A549 (cell line): ENCODE data around the gene KNCN. TPM values are rescaled to one million over a fixed set of nuclear protein-coding genes. Genes with fewer than 3 reads are reported as not detected.

Experiments used
- ATAC-seq, 2 experiments: fragments of 200-7000 bp in 1 of 2; fragments of >200 bp in 1 of 2; cut with Nextera tagmentation in 1 of 2; cut with Tn5 transposase in 1 of 2; 3 replicates each; pipeline versions ENCODE4 v1.8.0 to v1.9.1; 2018 to 2020; ENCODE audit warnings: mild to moderate bottlenecking in 1 of 2, moderate library complexity in 1 of 2
- CTCF ChIA-PET: fragments of 300-600 bp; sonication (Branson Sonifier 250); formaldehyde crosslinking; extraction: SDS; loops from one replicate; lab custom pipeline; 2021; ENCODE audit warnings: antibody characterized with exemption, inconsistent platforms; lab: Yijun Ruan, JAX
- POLR2A ChIA-PET: fragments of 350-600 bp; formaldehyde crosslinking; extraction: SDS; loops from one replicate; lab custom pipeline; 2021; ENCODE audit warnings: antibody characterized with exemption, inconsistent platforms; lab: Yijun Ruan, JAX
- DNase-seq, 2 experiments: peaks; one replicate each; pipeline versions ENCODE4 v3.0.0 to v3.0.0-alpha.2; 2011 to 2016; ENCODE audit warnings: low read depth in 1 of 2, low spot score in 1 of 2
- FAIRE-seq: peaks from 2 replicates; lab custom pipeline; 2011; peaks lifted over from hg19 to GRCh38; lab: Jason Lieb, UNC
- H3K27ac ChIP-seq, 2 experiments: fragments of >200 bp; sonication (Bioruptor Twin); formaldehyde crosslinking; 3 replicates each; pipeline ENCODE4 v1.5.1; 2016 to 2017
- H3K4me1 ChIP-seq: fragments of >200 bp; sonication (Bioruptor Twin); formaldehyde crosslinking; 3 replicates; pipeline ENCODE4 v1.6.1; 2016
- H3K4me2 ChIP-seq: fragments of >200 bp; sonication (Bioruptor Twin); formaldehyde crosslinking; 3 replicates; pipeline ENCODE4 v1.6.1; 2016
- H3K4me3 ChIP-seq: fragments of >200 bp; sonication (Bioruptor Twin); formaldehyde crosslinking; 3 replicates; pipeline ENCODE4 v1.5.1; 2016
- H3K9me3 ChIP-seq: fragments of >200 bp; sonication (Bioruptor Twin); formaldehyde crosslinking; 3 replicates; pipeline ENCODE4 v1.6.1; 2016
- CEBPB ChIP-seq, 2 experiments: fragments of >200 bp in 1 of 2; sonication (Bioruptor Twin) in 1 of 2; formaldehyde crosslinking in 1 of 2; IDR thresholded peaks; 2 replicates each; pipeline ENCODE4 v1.6.1; 2012 to 2016
- CHD4 ChIP-seq: fragments of 200-600 bp; sonication (generic); IDR thresholded peaks from 2 replicates; pipeline ENCODE4 v1.6.1; 2016; ENCODE audit warnings: antibody characterized with exemption, mild to moderate bottlenecking, borderline replicate concordance
- EHF ChIP-seq: fragments of 250-450 bp; sonication (Bioruptor Pico); IDR thresholded peaks from 2 replicates; pipeline ENCODE4 v1.5.0; 2020; ENCODE audit warnings: mild to moderate bottlenecking
- ESRRA ChIP-seq: fragments of 150-350 bp; IDR thresholded peaks from 2 replicates; pipeline ENCODE4 v1.6.1; 2014; ENCODE audit warnings: mild to moderate bottlenecking, low read length, borderline replicate concordance
- FOSL2 ChIP-seq, 2 experiments: fragments of 450-650 bp in 1 of 2; fragments of >200 bp in 1 of 2; sonication (Bioruptor Twin) in 1 of 2; formaldehyde crosslinking; IDR thresholded peaks; 2 replicates each; pipeline versions ENCODE4 v1.5.0 to v1.6.1; 2016 to 2020; ENCODE audit warnings: mild to moderate bottlenecking in 1 of 2, moderate library complexity in 1 of 2
- HOXA7 ChIP-seq: fragments of 250-450 bp; sonication (Bioruptor Pico); IDR thresholded peaks from 2 replicates; pipeline ENCODE4 v1.5.0; 2020; ENCODE audit warnings: mild to moderate bottlenecking, moderate library complexity
- HOXB13 ChIP-seq: fragments of 250-450 bp; sonication (Bioruptor Pico); IDR thresholded peaks from 2 replicates; pipeline ENCODE4 v1.5.0; 2020; ENCODE audit warnings: low read depth, mild to moderate bottlenecking, moderate library complexity
- JUN ChIP-seq, 2 experiments: fragments of >200 bp; sonication (Bioruptor Twin); formaldehyde crosslinking; IDR thresholded peaks; 2 replicates in 1 of 2; 3 replicates in 1 of 2; pipeline ENCODE4 v1.6.1; 2016 to 2017
- KDM5A ChIP-seq: fragments of 200-600 bp; sonication (generic); IDR thresholded peaks from 2 replicates; pipeline ENCODE4 v1.6.1; 2016; ENCODE audit warnings: antibody characterized with exemption, mild to moderate bottlenecking
- MAZ ChIP-seq: fragments of 150-350 bp; IDR thresholded peaks from 2 replicates; pipeline ENCODE4 v1.6.1; 2014; ENCODE audit warnings: antibody characterized with exemption, low read depth, low read length, borderline replicate concordance
- NR3C1 ChIP-seq: fragments of >200 bp; sonication (Bioruptor Twin); formaldehyde crosslinking; IDR thresholded peaks from 3 replicates; pipeline ENCODE4 v1.6.1; 2017
- POLR2AphosphoS2 ChIP-seq: conservative IDR thresholded peaks from 2 replicates; pipeline ENCODE4 v1.6.1; 2012; ENCODE audit warnings: low read length, improper control_type of control experiment, inconsistent platforms
- RCOR1 ChIP-seq: fragments of 150-350 bp; IDR thresholded peaks from 2 replicates; pipeline ENCODE4 v1.6.1; 2014; ENCODE audit warnings: antibody characterized with exemption, low read length, low read depth
- RFX5 ChIP-seq: fragments of 450-650 bp; IDR thresholded peaks from 2 replicates; pipeline ENCODE4 v1.7.1; 2014; ENCODE audit warnings: antibody characterized with exemption, mild to moderate bottlenecking, moderate library complexity
- RNF2 ChIP-seq: fragments of 200-600 bp; sonication (generic); IDR thresholded peaks from 2 replicates; pipeline ENCODE4 v1.6.1; 2016; ENCODE audit warnings: low read depth, mild to moderate bottlenecking, antibody characterized with exemption, moderate library complexity, borderline replicate concordance
- SMC3 ChIP-seq: fragments of >200 bp; sonication (Bioruptor Twin); formaldehyde crosslinking; IDR thresholded peaks from 3 replicates; pipeline ENCODE4 v1.6.1; 2018; ENCODE audit warnings: inconsistent platforms
- TP53 ChIP-seq: fragments of 250-450 bp; sonication (Bioruptor Pico); IDR thresholded peaks from 2 replicates; pipeline ENCODE4 v1.5.0; 2021; ENCODE audit warnings: mild to moderate bottlenecking, moderate library complexity
- ZFP36 ChIP-seq: fragments of 450-650 bp; IDR thresholded peaks from 2 replicates; pipeline ENCODE4 v1.6.1; 2014; ENCODE audit warnings: borderline replicate concordance; ENCODE audit not compliant: partially characterized antibody
- ZSCAN20 ChIP-seq: fragments of 250-450 bp; sonication (Bioruptor Pico); IDR thresholded peaks from 2 replicates; pipeline ENCODE4 v1.8.0; 2022; ENCODE audit warnings: mild to moderate bottlenecking, moderate library complexity
- WGBS: methylation state at CpG from one replicate; pipeline ENCODE4 v1.1.6; 2017; ENCODE audit errors: missing lambda C conversion rate; 5-methylcytosine and 5-hydroxymethylcytosine counted together
- polyA plus RNA-seq, 4 experiments: library from polyadenylated mRNA; depleted of rRNA in 3 of 4; stranded (reverse); fragments of >200 nt; fragmentation: RNase III in 1 of 4; extraction: RNeasy Plus Mini Kit Qiagen cat#74134 plus additional on column Dnase treatment in 1 of 4; gene quantifications; 2 replicates in 3 of 4; 3 replicates in 1 of 4; pipeline ENCODE4 v1.2.3, GENCODE V29; 2011 to 2017
- TF ChIP-seq, protein P1 (sequence below): fragments of 250-450 bp; sonication (Bioruptor Pico); IDR thresholded peaks from 2 replicates; pipeline ENCODE4 v1.5.0; 2020; ENCODE audit warnings: low read depth, mild to moderate bottlenecking, moderate library complexity
- TF ChIP-seq, protein P2 (sequence below): fragments of 450-650 bp; IDR thresholded peaks from 2 replicates; pipeline ENCODE4 v1.6.1; 2014; ENCODE audit warnings: antibody characterized with exemption

KNCN gene
- polyA plus RNA-seq, 2 of the 4 experiments (the other 2 are of a cell fraction): not detected

DNA sequence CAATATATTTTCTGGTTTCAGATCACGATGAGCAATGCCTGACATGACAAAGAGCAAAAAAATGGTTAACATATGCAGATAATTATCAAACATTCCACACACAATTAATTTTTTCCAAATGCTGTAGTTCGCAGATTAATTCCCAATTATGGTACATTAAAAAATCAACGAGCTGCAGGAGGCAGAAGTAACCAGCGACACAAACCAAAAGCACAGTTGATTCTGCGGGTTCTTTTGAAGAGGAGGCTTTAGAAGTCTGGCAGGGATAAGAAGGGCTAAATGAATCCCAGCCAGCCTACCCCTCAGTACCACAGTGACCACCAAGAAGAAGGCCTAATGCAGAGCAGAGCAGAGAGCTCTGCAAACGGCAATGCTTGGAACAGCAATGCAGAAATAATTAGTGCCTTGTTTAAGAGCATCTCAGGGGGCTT lies 17.0 kb upstream of the KNCN start:
- POLR2A ChIA-PET: no interaction called here
- CTCF ChIA-PET: no interaction called here
- DNase-seq: no peak

DNA sequence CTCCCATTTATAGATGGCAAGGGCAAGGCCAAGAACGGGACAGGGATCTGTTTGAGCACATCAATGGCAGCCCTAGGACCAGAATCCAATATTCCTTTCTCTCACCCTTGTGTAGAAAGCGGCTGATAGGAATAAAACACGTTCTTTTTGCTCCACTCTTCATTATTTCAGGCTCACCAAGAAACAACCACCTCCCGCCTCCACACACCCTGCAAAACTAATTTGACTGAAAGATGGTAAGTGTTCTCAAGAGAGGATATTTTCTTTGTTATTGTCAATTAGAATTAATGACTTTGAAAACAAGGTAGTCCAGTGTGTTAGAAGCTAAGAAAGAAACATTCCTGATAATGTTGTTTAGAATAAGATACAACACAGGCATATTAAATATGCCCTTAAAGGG lies 11.9 kb upstream of the KNCN start:
- POLR2A ChIA-PET: no interaction called here
- Histone ChIP-seq H3K4me3 (no peak overlapping the region), H3K4me2 (no peak overlapping the region), H3K4me1 (no peaks in the 10 kb centered on the region), H3K9me3 (no peaks in the 10 kb centered on the region), H3K27ac (no peak overlapping the region)
- CTCF ChIA-PET: interaction anchor here (2.5 kb wide), 1 partner anchor 15 kb away, joined by 7 read pairs; no protein-coding TSS in a partner anchor
- no peak for DNase-seq
- TF ChIP-seq HOXA7 (CRISPR knock-in tag): no peak
- TF ChIP-seq RCOR1: no peak
- no peak for TF ChIP-seq KDM5A
- TF ChIP-seq ESRRA: no peak
- TF ChIP-seq HOXB13 (CRISPR knock-in tag): no peak
- no peak for TF ChIP-seq RNF2
- TF ChIP-seq TP53 (CRISPR knock-in tag): no peak
- no peak for TF ChIP-seq EHF (CRISPR knock-in tag)
- TF ChIP-seq ZSCAN20 (CRISPR knock-in tag): no peak
- no peak for ATAC-seq
- no peak for FAIRE-seq
- 84% methylated on average over 4 of the region's 4 CpGs for WGBS

More for the DNA sequence above, 17.0 kb upstream of the KNCN start:
- no peak for FAIRE-seq
- no peak for ATAC-seq
- Histone ChIP-seq H3K4me1 (no peaks in the 10 kb centered on the region), H3K4me2 (no peak overlapping the region), H3K4me3 (no peak overlapping the region), H3K27ac (no peak overlapping the region), H3K9me3 (no peaks in the 10 kb centered on the region)
- TF ChIP-seq RFX5 (no peak), CEBPB (IDR thresholded peaks at IDR 0.05) (no peak), TP53 (CRISPR knock-in tag) (no peak), FOSL2 (IDR thresholded peaks at IDR 0.05) (no peak), FOSL2 (CRISPR knock-in tag; IDR thresholded peaks at IDR 0.05) (no peak), MAZ (no peak), ESRRA (no peak), ZSCAN20 (CRISPR knock-in tag) (no peak), HOXB13 (CRISPR knock-in tag) (no peak)
- TF ChIP-seq, protein P1, sequence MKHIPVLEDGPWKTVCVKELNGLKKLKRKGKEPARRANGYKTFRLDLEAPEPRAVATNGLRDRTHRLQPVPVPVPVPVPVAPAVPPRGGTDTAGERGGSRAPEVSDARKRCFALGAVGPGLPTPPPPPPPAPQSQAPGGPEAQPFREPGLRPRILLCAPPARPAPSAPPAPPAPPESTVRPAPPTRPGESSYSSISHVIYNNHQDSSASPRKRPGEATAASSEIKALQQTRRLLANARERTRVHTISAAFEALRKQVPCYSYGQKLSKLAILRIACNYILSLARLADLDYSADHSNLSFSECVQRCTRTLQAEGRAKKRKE (CRISPR knock-in tag): no peak
- TF ChIP-seq, protein P2, sequence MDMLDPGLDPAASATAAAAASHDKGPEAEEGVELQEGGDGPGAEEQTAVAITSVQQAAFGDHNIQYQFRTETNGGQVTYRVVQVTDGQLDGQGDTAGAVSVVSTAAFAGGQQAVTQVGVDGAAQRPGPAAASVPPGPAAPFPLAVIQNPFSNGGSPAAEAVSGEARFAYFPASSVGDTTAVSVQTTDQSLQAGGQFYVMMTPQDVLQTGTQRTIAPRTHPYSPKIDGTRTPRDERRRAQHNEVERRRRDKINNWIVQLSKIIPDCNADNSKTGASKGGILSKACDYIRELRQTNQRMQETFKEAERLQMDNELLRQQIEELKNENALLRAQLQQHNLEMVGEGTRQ: no peak
- WGBS: 90% methylated on average over 6 of the region's 6 CpGs

DNA sequence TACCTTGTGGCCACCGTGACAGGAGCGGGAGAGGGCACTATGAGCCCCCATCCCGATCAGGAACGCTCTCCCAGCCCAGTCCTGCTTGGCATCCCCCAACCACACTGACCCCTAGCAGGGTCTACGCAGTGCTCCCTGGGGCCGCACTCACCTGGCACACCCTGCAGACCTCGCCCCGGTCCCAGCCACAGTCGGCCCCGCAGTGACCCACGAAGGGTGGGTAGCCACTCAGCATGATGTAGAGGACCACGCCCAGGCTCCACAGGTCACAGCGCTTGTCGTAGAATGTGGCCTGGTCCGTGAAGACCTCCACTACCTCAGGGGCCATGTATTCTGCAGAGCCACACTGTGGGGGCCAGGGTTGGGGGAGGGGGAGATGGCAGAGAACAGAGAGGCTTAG lies 11.1 kb upstream of the KNCN start:
- FAIRE-seq (no peak), ATAC-seq (no peak), DNase-seq (no peak)
- Histone ChIP-seq H3K9me3 (no peaks in the 10 kb centered on the region), H3K4me1 (no peaks in the 10 kb centered on the region), H3K27ac (no peak overlapping the region), H3K4me3 (no peak overlapping the region), H3K4me2 (no peak overlapping the region)
- over 99% methylated on average over 9 of the region's 15 CpGs for WGBS
- ChIA-PET CTCF (interaction anchor here (1.0 to 2.5 kb wide), 2 partner anchors 14 to 28 kb away, joined by 4 to 7 read pairs; no protein-coding TSS in a partner anchor), POLR2A (no interaction called here)
- no peak for TF ChIP-seq CHD4
- no peak for TF ChIP-seq TP53 (CRISPR knock-in tag)
- no peak for TF ChIP-seq SMC3
- TF ChIP-seq, protein P2: no peak
- no peak for TF ChIP-seq JUN (IDR thresholded peaks at IDR 0.05)
- no peak for TF ChIP-seq POLR2AphosphoS2
- TF ChIP-seq, protein P1 (CRISPR knock-in tag): no peak
- no peak for TF ChIP-seq ZFP36
- TF ChIP-seq HOXB13 (CRISPR knock-in tag): no peak
- no peak for TF ChIP-seq NR3C1
